GM21528 (cell line): ENCODE data around the gene EIPR1.

Experiments used
- ATAC-seq: cut with Tn5 transposase; IDR thresholded peaks from one replicate; pipeline ENCODE4 v1.9.1; 2021; ENCODE audit warnings: mild to moderate bottlenecking, moderate library complexity; ENCODE audit not compliant: unreplicated experiment, low FRiP score

The EIPR1 gene

DNA sequence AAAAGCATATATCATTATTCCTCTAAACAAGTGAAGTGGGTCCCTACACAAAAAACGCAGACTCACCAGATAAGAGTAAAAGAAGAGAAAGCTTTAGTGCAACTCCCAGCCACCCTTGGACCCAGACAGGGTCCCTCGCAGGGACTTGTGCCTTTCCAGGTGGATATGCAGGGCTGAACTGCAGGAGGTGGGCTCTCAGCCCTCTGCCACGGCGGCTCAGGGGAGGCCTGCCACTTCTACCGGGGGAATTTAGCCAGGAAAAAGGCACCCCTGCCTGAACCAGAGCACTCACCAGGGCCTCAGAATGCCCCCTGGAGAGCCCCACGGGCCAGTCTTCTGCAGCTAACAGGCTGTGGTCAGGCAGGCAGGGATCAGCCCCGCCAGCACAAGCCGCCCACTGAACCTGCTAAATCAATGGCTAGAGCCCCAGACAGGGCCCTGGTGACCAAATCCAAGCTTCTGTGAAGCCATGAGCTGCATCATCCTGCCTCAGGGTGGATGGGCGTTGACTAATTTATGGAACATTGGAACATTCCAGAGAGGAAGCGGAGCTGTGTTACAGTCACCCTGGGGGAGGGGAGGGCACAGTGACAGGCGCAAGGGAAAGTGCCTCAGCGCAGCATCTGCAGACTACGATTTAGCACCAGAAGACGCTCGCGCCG, 209.3 kb downstream of the EIPR1 start:
- no peak for ATAC-seq

GRCh38 chr2:3163401-3163800, 214.2 kb downstream of the EIPR1 start:
- ATAC-seq = no peak

GRCh38 chr2:3162442-3163077, 215.1 kb downstream of the EIPR1 start:
- ATAC-seq = no peak

DNA sequence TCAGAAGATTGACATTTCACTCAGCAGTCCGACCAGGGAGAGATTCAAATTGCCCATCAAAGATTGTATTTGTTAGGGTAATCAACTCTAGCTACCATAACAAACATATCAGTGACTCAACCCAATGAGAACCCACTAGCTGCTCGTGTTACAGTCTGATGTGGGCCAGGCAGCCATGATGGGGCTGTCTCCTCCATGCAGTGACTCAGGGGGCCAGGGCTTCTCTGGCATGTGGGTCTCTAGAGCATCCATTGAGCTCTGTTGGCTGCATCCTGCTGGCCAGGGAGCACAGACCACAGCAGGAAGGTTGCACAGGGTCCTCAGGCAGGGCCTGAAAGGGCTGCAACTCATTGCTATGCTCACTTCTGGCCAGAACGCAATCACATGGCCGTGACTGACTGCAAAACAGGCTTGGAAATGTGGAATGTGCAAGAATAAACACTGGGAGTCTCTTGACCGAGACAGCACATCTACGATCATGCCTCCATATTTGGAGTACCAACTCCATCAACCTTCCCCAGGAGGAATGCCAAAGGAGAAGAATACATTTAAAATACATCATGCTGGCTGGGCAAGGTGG, 216.8 kb downstream of the EIPR1 start:
- ATAC-seq = no peak

DNA sequence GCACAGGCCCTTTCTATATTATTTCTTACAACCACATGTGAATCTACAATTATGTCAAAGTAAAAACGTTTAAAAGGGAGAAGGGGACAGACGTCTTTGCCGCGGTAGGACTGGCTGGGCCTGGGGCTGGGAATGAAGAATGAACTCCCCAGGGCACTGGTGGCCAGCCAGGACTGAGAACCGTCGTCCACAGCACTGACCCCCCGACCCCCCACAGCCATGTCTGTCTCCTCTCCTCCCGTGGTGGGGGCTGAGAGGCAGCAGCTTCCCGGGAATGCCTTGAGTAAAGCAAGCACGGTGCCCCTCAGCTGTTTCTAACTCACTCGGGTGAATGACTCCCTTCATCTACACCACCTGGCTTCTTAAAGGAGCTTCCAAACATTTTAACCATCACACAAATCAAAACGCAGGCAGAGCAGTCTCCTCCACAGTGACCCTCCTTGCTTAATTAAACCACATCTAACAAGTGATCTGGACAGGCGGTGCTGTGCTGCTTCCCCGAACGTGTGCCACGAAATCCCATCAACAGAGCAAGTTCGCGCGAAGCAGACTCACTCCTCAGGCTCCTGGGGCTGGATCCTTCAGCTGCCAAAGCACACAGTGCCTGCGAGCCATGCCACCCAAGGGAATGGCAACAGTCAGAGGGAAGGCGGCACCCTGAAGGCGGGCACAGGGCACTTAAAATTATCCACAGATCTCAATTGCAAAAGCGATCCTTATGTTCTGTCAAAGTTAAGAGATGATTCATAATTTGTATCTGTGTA, 217.7 kb downstream of the EIPR1 start:
- no peak for ATAC-seq

DNA sequence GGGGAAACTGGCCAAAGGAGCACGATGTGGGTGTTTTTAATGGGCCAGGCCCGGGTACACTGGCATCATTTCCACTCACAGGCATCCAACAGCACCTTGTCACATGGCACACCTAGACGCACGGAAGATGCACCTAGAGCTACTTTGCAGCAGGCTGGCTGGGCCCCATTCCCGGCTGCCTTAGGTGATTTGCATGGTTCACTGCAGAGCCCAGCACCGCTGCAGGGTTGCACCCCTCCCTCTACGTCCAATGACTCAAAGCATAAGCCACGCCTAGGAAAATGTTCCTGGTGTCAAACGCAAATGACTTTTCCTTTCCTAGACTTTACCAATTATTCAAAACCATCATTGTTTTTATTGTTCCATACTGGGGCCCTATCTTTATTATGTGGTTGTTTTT, 222.9 kb downstream of the EIPR1 start:
- no peak for ATAC-seq

DNA sequence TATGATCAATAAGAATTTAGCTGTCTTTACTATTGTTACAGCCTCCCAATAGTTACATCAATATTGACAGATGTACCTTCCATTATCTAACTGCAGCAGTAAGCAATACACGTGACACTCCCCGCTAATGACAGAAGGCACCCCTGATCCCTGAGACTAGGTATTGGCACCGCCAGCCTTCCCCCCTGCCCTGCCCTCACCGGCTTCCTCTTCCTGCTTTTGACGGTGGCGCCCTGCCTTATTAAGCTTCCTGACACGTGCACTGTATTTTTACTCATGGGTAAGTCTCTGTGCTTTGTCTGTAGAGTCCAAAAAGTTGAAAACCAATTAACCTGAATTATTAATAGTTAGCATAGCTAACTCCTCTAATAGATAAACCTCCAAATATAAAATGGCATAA, 223.5 kb downstream of the EIPR1 start:
- no peak for ATAC-seq

DNA sequence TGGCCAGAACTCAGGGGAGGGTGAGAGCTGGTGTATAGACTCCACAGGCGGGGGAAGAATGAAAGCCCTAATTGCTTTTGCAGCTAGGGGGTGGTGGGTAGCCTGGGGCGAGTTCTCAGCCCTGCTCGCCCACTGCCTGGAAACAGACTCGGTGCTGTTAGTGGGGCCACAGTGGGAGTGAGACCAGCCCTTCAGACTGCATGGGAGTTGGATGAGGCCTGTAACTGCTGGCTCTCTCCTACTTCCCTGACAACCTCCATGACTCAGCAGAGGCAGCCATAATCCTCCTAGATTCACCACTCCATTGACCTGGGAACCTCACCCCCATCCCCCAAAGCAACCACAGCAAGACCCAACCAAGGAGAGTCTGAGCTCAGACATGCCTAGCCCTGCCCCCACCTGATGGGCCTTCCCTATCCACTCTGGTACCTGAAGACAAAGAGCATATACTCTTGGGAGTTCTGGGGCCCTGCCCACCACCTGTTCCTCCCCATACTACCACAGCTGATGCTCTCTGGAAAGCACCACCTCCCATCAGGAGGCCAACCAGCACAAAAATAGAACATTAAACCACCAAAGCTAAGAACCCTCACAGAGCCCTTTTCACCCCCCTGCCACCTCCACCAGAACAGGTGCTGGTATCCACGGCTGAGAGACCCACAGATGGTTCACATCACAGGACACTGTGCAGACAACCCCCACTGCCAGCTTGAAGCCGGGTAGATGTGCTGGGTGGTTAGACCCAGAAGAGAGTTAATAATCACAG, 226.3 kb downstream of the EIPR1 start:
- ATAC-seq = peak; percentile 51

DNA sequence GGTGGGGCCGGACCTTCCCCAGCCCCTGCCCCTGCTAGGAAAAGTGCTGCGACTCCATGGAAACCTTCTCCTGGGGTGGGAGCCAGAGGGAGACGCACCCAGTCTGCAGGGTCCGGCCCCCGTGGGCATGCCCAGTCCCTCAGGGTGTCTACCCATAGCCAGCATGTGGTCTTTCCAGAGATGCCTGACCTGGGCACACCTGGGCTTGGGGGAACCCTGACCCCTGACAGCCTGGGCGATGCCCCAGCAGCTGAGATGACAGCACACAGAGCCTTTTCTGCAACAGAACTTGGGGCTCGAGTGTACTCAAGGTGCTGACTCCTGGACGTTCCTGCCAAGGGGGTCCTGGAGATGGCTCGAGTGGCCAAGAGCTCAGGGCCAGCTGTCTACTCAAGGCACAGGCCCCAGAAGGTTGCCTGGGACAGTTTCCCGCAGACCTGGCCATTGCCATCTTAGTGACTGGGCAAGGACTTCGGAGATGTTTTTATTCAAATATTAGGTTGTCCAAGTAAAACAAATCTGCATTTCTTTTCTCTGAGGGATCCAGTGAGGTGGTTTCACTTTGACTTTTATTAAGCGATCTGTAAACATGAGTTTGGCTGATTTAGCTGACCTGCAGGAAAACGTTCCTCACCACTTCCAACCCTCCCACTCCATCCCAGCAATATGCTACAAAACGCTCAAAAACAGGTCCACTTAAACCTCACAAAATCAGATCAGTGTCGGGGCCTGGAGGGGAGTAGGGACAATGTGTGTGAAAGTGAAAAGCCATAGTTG, 228.0 kb downstream of the EIPR1 start:
- no peak for ATAC-seq

DNA sequence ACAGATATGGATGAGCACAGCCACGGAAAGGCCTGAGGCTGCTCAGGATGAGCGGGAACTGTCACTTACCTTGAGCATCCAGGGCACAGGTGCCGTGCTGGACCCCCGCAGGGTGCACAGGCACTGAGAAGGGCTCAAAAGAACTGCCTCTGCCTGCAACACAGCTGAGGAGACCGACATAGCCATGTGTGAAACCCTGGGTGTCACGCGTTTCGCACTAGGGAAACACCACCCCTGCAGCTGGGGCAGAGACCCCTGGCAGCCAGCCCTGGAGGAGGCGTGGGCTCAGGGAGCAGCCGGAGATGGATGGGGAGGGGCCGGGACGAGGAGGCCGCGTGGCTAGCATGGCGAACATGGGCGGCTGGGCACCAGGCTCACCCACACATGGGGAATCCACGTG, 228.9 kb downstream of the EIPR1 start:
- ATAC-seq = no peak

- ATAC-seq = no peak
These were observed 229.7 kb downstream of the EIPR1 start for GRCh38 chr2:3147651-3148530.

DNA sequence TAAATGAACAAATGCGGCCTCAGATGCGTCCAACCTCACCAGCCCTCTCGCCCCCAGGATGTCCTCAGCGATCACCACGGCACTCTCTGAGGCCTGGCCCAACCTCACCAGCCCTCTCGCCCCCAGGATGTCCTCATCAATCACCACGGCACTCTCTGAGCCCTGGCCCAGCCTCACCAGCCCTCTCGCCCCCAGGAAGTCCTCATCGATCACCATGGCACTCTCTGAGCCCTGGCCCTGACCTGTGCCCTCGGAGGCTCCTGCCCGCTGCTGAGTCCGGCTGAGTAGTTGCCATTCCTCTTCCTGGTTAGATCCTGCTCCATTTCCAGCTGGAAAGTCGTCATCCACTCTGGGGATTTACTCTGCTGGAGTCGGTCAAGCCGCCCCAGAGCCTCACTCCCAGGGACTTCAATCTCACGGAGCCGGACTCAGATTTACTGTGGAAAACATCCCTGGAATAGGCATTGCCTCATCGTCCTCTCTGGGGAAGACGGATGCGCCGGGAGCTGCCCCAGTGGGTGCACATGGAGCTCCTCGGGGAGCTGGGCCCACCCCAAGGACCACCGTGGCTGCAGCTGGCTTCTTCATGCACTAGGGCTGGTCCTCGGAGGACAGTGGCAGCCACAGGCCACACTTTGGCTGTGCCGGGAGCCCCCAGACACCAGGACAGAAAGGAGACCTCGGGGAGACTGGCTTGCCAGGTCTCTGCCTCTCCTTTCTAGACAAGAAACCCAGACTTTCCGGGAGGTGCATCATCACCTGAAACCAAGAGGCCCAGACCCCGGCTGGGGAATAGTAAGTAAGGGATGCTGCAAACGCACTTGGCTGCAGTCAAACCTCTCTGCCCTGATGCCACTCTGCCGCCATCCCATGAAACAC, 230.6 kb downstream of the EIPR1 start:
- no peak for ATAC-seq

GRCh38 chr2:3146175-3146574, 231.4 kb downstream of the EIPR1 start:
- no peak for ATAC-seq

- ATAC-seq = no peak
These were observed 232.1 kb downstream of the EIPR1 start for GRCh38 chr2:3145471-3146021.

GRCh38 chr2:3144856-3145255, 232.8 kb downstream of the EIPR1 start:
- ATAC-seq = no peak

- ATAC-seq = no peak
These were observed 234.0 kb downstream of the EIPR1 start for GRCh38 chr2:3143602-3144001.

DNA sequence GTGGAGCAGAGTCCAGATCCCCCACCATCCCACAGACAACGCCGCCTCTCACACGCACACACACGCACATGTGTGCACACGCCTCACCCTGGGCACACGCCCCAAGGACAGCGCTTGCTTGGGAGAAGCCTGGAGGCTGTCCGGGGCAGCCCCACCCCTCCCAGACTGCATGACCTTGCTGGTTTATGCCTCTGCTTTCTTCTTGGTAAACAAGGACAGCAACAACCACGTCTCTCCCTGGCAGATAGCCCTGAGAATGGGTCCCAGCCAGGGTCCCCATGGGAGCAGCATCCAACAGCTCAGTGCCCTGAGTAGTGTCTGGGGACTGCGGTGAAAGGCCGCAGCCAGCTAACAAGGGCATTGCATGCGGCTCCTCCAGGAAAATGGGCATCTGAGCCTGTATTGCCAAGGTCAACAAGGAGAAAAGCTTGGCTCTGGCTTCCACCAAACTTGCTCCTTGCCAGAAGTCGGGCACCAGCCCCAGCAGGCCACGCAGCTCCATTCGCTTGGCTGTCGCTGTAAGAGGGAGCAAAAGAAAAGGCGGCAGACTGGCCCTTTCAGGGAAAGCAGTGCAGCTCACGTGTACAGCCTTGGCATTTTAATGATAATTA, 234.6 kb downstream of the EIPR1 start:
- ATAC-seq = no peak
